ENCODE measurements around the gene PCED1B. TPM values are rescaled to one million over a fixed set of nuclear protein-coding genes. Genes with fewer than 3 reads are reported as not detected.

PCED1B gene
- total RNA-seq, 1 experiment from 2014 or later, result 0.86 TPM

DNA sequence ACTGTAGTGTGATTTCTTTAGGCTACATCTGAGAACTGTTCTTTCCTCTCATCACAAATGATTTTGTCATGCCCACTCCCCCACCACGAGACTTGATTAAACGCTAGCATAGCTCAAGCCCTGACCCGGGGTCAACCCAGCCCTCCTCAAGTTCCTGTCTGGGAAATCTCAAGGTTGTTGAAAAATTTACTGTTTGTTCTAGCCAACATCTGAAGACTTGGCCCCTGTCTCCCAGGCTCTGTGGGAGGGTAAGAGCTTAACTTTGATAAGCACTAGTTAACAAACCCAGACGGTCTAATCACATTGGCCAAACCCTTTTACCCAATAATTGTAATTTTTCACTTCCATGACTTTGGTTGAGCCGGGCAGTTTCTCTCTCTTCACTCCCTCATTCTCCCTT lies 86.5 kb downstream of the PCED1B start:
- ATAC-seq, result no peak
- no peak for TF ChIP-seq JUND (IDR thresholded peaks at IDR 0.05)
- TF ChIP-seq, protein P1, sequence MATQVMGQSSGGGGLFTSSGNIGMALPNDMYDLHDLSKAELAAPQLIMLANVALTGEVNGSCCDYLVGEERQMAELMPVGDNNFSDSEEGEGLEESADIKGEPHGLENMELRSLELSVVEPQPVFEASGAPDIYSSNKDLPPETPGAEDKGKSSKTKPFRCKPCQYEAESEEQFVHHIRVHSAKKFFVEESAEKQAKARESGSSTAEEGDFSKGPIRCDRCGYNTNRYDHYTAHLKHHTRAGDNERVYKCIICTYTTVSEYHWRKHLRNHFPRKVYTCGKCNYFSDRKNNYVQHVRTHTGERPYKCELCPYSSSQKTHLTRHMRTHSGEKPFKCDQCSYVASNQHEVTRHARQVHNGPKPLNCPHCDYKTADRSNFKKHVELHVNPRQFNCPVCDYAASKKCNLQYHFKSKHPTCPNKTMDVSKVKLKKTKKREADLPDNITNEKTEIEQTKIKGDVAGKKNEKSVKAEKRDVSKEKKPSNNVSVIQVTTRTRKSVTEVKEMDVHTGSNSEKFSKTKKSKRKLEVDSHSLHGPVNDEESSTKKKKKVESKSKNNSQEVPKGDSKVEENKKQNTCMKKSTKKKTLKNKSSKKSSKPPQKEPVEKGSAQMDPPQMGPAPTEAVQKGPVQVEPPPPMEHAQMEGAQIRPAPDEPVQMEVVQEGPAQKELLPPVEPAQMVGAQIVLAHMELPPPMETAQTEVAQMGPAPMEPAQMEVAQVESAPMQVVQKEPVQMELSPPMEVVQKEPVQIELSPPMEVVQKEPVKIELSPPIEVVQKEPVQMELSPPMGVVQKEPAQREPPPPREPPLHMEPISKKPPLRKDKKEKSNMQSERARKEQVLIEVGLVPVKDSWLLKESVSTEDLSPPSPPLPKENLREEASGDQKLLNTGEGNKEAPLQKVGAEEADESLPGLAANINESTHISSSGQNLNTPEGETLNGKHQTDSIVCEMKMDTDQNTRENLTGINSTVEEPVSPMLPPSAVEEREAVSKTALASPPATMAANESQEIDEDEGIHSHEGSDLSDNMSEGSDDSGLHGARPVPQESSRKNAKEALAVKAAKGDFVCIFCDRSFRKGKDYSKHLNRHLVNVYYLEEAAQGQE (IDR thresholded peaks at IDR 0.05; ENCODE audit: low read depth), result no peak
- TF ChIP-seq, protein P2, sequence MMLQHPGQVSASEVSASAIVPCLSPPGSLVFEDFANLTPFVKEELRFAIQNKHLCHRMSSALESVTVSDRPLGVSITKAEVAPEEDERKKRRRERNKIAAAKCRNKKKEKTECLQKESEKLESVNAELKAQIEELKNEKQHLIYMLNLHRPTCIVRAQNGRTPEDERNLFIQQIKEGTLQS (IDR thresholded peaks at IDR 0.05), result no peak
- no peak for TF ChIP-seq ZNF274 (IDR thresholded peaks at IDR 0.05; ENCODE audit: low read depth, low read length)
- no peak for TF ChIP-seq CBX3 (IDR thresholded peaks at IDR 0.05; ENCODE audit: low read depth)
- no peak for TF ChIP-seq POLR2A (IDR thresholded peaks at IDR 0.05; ENCODE audit: borderline replicate concordance, extremely low read depth, insufficient read depth, insufficient read length)
- TF ChIP-seq ELF1 (IDR thresholded peaks at IDR 0.05; ENCODE audit: borderline replicate concordance, low read depth), result no peak
- Histone ChIP-seq H3K27ac (ENCODE audit: low read depth, low read length) (no peak overlapping the region), H3K79me2 (ENCODE audit: insufficient read depth, low read length) (no peaks in the 10 kb centered on the region), H3K4me2 (ENCODE audit: low read length) (no peak overlapping the region), H3K9me3 (ENCODE audit: control insufficient read depth in 1 of 2, insufficient read depth in 1 of 2, low read depth in 1 of 2, low read length in 2 of 2) (no peaks in the 10 kb centered on the region), H3K4me1 (ENCODE audit: control insufficient read depth in 1 of 2, insufficient read depth in 2 of 2, low read length in 2 of 2) (no peaks in the 10 kb centered on the region), H4K20me1 (ENCODE audit: insufficient read depth) (no peaks in the 10 kb centered on the region), H3K9me2 (ENCODE audit: insufficient read depth) (0 out of 2 replicates have a peak, but pooled peaks cover 6% of the 10 kb centered on the region), H3K27me3 (ENCODE audit: insufficient read depth, low read length) (no peaks in the 10 kb centered on the region), H2AFZ (ENCODE audit: low read depth, low read length, poor library complexity, severe bottlenecking) (no peak overlapping the region), H3K36me3 (ENCODE audit: control insufficient read depth in 1 of 2, insufficient read depth in 2 of 2, low read length in 2 of 2) (no peaks in the 10 kb centered on the region), H3K9ac (ENCODE audit: low read length) (no peak overlapping the region), H3K4me3 (replicated peaks in 1 of 2; ENCODE audit: low read depth in 1 of 2, low read length in 2 of 2) (no peak overlapping the region)
- RAD21 ChIA-PET (ENCODE audit: low non-redundant PET in 1 of 2, low total read pairs in 2 of 2, uncharacterized antibody in 2 of 2, unreplicated experiment in 2 of 2), result no interaction called here
- CTCF ChIA-PET, result no interaction called here
- intact Hi-C loops (cut with micrococcal nuclease), result no loop called here
- no peak for DNase-seq (ENCODE audit: low read depth, low spot score)
- POLR2A ChIA-PET, result no interaction called here
- no TSS peak for BruUV-seq (replicated peaks)

DNA sequence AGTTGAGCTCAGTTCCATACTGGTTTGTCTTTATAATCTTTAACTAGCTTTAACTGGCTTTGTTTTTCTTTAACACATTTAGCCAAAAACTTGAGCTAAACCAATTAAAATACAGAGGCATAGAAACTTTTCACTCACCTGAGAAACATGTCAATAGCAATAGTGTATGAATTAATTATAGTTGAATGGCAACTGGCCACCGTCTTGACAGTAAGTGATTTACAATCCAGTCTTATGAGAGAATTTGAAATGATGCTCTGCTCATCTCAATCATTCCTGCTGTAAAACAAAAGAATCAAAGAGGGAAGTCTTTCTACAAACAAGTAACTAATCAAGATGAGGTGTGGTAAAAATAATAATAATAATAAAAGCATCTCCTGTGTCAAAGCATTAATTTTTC lies 86.9 kb downstream of the PCED1B start:
- H4K20me1 ChIP-seq (ENCODE audit: insufficient read depth), result no peaks in the 10 kb centered on the region
- no peaks in the 10 kb centered on the region for H3K36me3 ChIP-seq (ENCODE audit: control insufficient read depth in 1 of 2, insufficient read depth in 2 of 2, low read length in 2 of 2)
- no peak overlapping the region for H3K27ac ChIP-seq (ENCODE audit: low read depth, low read length)
- H3K9me3 ChIP-seq (ENCODE audit: control insufficient read depth in 1 of 2, insufficient read depth in 1 of 2, low read depth in 1 of 2, low read length in 2 of 2), result no peaks in the 10 kb centered on the region
- ChIA-PET POLR2A (no interaction called here), CTCF (no interaction called here), RAD21 (ENCODE audit: low non-redundant PET in 1 of 2, low total read pairs in 2 of 2, uncharacterized antibody in 2 of 2, unreplicated experiment in 2 of 2) (no interaction called here)
- intact Hi-C loops (cut with micrococcal nuclease), result no loop called here
- H3K4me2 ChIP-seq (ENCODE audit: low read length), result no peak overlapping the region
- no peaks in the 10 kb centered on the region for H3K4me1 ChIP-seq (ENCODE audit: control insufficient read depth in 1 of 2, insufficient read depth in 2 of 2, low read length in 2 of 2)
- no peak for ATAC-seq
- no TSS peak for BruUV-seq (replicated peaks)
- H3K9me2 ChIP-seq (ENCODE audit: insufficient read depth), result 0 out of 2 replicates have a peak, but pooled peaks cover 6% of the 10 kb centered on the region
- no peaks in the 10 kb centered on the region for H3K79me2 ChIP-seq (ENCODE audit: insufficient read depth, low read length)
- no peaks in the 10 kb centered on the region for H3K27me3 ChIP-seq (ENCODE audit: insufficient read depth, low read length)
- no peak for DNase-seq (ENCODE audit: low read depth, low spot score)
- no peak overlapping the region for H2AFZ ChIP-seq (ENCODE audit: low read depth, low read length, poor library complexity, severe bottlenecking)
- no peak overlapping the region for H3K9ac ChIP-seq (ENCODE audit: low read length)
- H3K4me3 ChIP-seq (replicated peaks in 1 of 2; ENCODE audit: low read depth in 1 of 2, low read length in 2 of 2), result no peak overlapping the region
- no peak for TF ChIP-seq YY1 (IDR thresholded peaks at IDR 0.05; ENCODE audit: extremely low read depth, insufficient replicate concordance, low read depth, low read length)
- TF ChIP-seq, protein P3, sequence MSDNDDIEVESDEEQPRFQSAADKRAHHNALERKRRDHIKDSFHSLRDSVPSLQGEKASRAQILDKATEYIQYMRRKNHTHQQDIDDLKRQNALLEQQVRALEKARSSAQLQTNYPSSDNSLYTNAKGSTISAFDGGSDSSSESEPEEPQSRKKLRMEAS (IDR thresholded peaks at IDR 0.05), result no peak
- no peak for TF ChIP-seq TCF7L2 (IDR thresholded peaks at IDR 0.05; ENCODE audit: borderline replicate concordance, extremely low read depth, insufficient read depth, insufficient read length)
- TF ChIP-seq JUND (IDR thresholded peaks at IDR 0.05), result no peak
- TF ChIP-seq ZNF274 (IDR thresholded peaks at IDR 0.05; ENCODE audit: low read depth, low read length), result no peak
- TF ChIP-seq, protein P1 (IDR thresholded peaks at IDR 0.05; ENCODE audit: low read depth), result no peak
- no peak for TF ChIP-seq FOSL1 (IDR thresholded peaks at IDR 0.05; ENCODE audit: low read depth)
- no peak for TF ChIP-seq CBX3 (IDR thresholded peaks at IDR 0.05; ENCODE audit: low read depth)
- TF ChIP-seq CEBPB (IDR thresholded peaks at IDR 0.05; ENCODE audit: low read depth), result no peak
- TF ChIP-seq EGR1 (IDR thresholded peaks at IDR 0.05; ENCODE audit: low read depth), result no peak
- TF ChIP-seq SRF (IDR thresholded peaks at IDR 0.05; ENCODE audit: low read depth), result no peak

All from HCT116 (cell line).